Testis (tissue), 3 donors: Measurements from ENCODE around the gene NDUFB11. TPM values are rescaled to one million over a fixed set of nuclear protein-coding genes. Genes with fewer than 3 reads are reported as not detected.

Experiments
- DNase-seq: peaks from one replicate; pipeline ENCODE4 v3.0.0-alpha.2; 2019
- H3K27ac ChIP-seq, 2 donors: fragments of 200-600 bp; sonication (generic); one replicate each; pipeline ENCODE4 v1.5.1; 2019
- H3K27me3 ChIP-seq: fragments of 200-600 bp; sonication (generic); one replicate; pipeline ENCODE4 v1.5.1; 2019
- H3K36me3 ChIP-seq: fragments of 200-600 bp; sonication (generic); one replicate; pipeline ENCODE4 v1.5.1; 2017; ENCODE audit warnings: low read depth; ENCODE audit errors: missing control alignments
- H3K4me1 ChIP-seq: fragments of 200-600 bp; sonication (generic); one replicate; pipeline ENCODE4 v1.5.1; 2019
- H3K4me3 ChIP-seq, 2 donors: fragments of 200-600 bp; sonication (generic); one replicate each; pipeline ENCODE4 v1.5.1; 2017 to 2019
- H3K9me3 ChIP-seq: fragments of 200-600 bp; sonication (generic); one replicate; pipeline ENCODE4 v1.5.1; 2017
- CTCF ChIP-seq, 3 experiments: fragments of 450-650 bp in 2 of 3; fragments of 200-600 bp in 1 of 3; sonication (generic) in 1 of 3; IDR thresholded peaks; one replicate each; pipeline ENCODE4 v1.5.1; 2016 to 2019; ENCODE audit warnings: antibody characterized with exemption in 3 of 3, mild to moderate bottlenecking in 2 of 3, moderate library complexity in 1 of 3
- POLR2A ChIP-seq: fragments of 450-650 bp; IDR thresholded peaks from one replicate; pipeline ENCODE4 v1.6.1; 2017; ENCODE audit warnings: antibody characterized with exemption, mild to moderate bottlenecking, moderate library complexity
- WGBS, 2 donors: methylation state at CpG; one replicate each; pipeline ENCODE4 v1.1.5; 2018; 5-methylcytosine and 5-hydroxymethylcytosine counted together
- intact Hi-C: fragments of 100-400 bp; cut with DNase I; formaldehyde crosslinking; loops from one replicate; pipeline ENCODE4 v1.15.1; 2023; ENCODE audit warnings: low total_unique reads
- polyA plus RNA-seq: library from polyadenylated mRNA; stranded (reverse); fragments of 350-450 nt; fragmentation: Illumina TruSeq; extraction: RNeasy Lipid Tissue Mini Kit (QIAGEN cat#74804); gene quantifications from one replicate; pipeline ENCODE4 v1.2.3, GENCODE V29; 2014; ENCODE audit warnings: low read depth, low replicate concordance; ENCODE audit not compliant: insufficient read depth
- total RNA-seq, 2 donors: library from RNA; depleted of rRNA; stranded (reverse); fragments of >200 nt; gene quantifications; one replicate each; pipeline ENCODE4 v1.2.3, GENCODE V29; 2016

Gene NDUFB11
- total and polyA plus RNA-seq, 3 donors from 2014 or later: 41.3 to 77.4 (median 68.0) TPM

- WGBS, 2 donors: 95% methylated on average over 19 of the region's 26 CpGs; no CpG with 5 or more reads in 1 of the 2 donors
- DNase-seq: no peak
- no peaks in the 10 kb centered on the region for H3K4me1 ChIP-seq
- no peak overlapping the region for H3K27ac ChIP-seq
- H3K9me3 ChIP-seq: no peaks in the 10 kb centered on the region
- no peak overlapping the region for H3K4me3 ChIP-seq
- no peaks in the 10 kb centered on the region for H3K27me3 ChIP-seq
- H3K36me3 ChIP-seq: no peaks in the 10 kb centered on the region
- no peak for TF ChIP-seq CTCF (IDR thresholded peaks at IDR 0.05)
- TF ChIP-seq POLR2A: no peak
- intact Hi-C loops: no loop called here
Observed at GRCh38 chrX:47156611-47157520, 12.4 kb upstream of the NDUFB11 start.

DNA sequence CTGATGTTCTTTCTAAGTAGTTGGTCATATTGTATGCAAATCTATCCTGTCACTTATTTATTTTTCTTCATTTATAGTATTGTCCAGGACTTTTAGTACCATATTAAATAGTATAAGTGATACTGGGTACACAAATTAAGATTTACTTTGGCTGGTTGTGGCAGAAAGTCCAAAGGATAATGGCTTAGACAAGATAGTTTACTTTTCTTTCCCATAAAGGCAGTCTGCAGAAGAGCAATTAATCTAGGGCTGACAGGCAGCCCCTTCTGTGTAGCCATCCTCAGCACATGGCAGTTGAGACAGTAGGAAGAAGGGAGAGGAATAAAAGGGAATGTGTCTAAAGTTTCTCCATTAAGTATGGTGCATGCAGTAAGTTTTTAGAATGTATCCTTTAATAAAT lies 6.9 kb upstream of the NDUFB11 start:
- Histone ChIP-seq H3K36me3 (no peaks in the 10 kb centered on the region), H3K27me3 (no peaks in the 10 kb centered on the region), H3K4me1 (peaks cover 7% of the 10 kb centered on the region), H3K4me3 (no peak overlapping the region), H3K9me3 (no peaks in the 10 kb centered on the region), H3K27ac (no peak overlapping the region)
- TF ChIP-seq CTCF (IDR thresholded peaks at IDR 0.05) (no peak), POLR2A (no peak)
- intact Hi-C loops: no loop called here
- DNase-seq: no peak

DNA sequence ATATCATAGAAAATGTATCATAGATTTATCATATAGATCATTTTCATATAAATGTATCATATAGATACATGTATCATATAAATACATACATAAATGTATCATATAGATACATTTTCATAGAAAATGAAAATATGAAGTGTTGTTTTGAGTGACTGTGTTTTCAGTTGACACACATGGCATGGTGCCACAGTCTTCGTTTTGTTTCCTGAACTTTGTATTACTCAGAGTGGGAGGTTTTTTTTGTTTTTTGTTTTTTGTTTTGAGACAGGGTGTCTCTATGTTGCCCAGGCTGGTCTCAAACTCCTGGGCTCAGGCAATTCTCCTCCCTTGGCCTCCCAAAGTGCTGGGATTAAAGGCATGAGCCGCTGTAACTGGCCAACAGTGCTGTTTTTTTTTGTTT lies 4.4 kb upstream of the NDUFB11 start:
- Histone ChIP-seq H3K27me3 (no peaks in the 10 kb centered on the region), H3K9me3 (no peaks in the 10 kb centered on the region), H3K27ac (no peak overlapping the region), H3K36me3 (no peaks in the 10 kb centered on the region), H3K4me1 (peaks cover 7% of the 10 kb centered on the region), H3K4me3 (no peak overlapping the region)
- DNase-seq: no peak
- WGBS, 2 donors: 60 to 77% methylated on average over 2 of the region's 2 CpGs
- no peak for TF ChIP-seq CTCF (IDR thresholded peaks at IDR 0.05)
- TF ChIP-seq POLR2A: no peak
- intact Hi-C loops: no loop called here

- Histone ChIP-seq H3K4me3 (no peak overlapping the region), H3K27ac (no peak overlapping the region), H3K36me3 (no peaks in the 10 kb centered on the region)
Observed at GRCh38 chrX:47146936-47147859, 2.7 kb upstream of the NDUFB11 start.

More at GRCh38 chrX:47146936-47147859, 2.7 kb upstream of the NDUFB11 start:
- 56 to 67% methylated on average over 5 to 11 of the region's 12 CpGs for WGBS, 2 donors
- H3K9me3 ChIP-seq: no peaks in the 10 kb centered on the region
- no peaks in the 10 kb centered on the region for H3K27me3 ChIP-seq
- no peak for DNase-seq
- intact Hi-C loops: no loop called here
- H3K4me1 ChIP-seq: peaks cover 7% of the 10 kb centered on the region
- no peak for TF ChIP-seq CTCF (IDR thresholded peaks at IDR 0.05)
- no peak for TF ChIP-seq POLR2A
